Immature natural killer cell (primary cell): Measurements from ENCODE around the gene RPL18. TPM values are rescaled to one million over a fixed set of nuclear protein-coding genes. Genes with fewer than 3 reads are reported as not detected.
"Not testable (repeated sequence)": the region's sequence is repeated elsewhere in the genome, so short reads cannot be mapped to it uniquely, and the experiment has no call there.

Experiments used
- DNase-seq, 3 donors: peaks; one replicate each; pipeline ENCODE4 v3.0.0; 2022; ENCODE audit warnings: mixed read lengths in 1 of 3
- H3K27ac Mint-ChIP-seq, 6 donors: one replicate each; pipeline ENCODE4 v1.8.0; 2020; ENCODE audit warnings: mixed read lengths in 6 of 6, mild to moderate bottlenecking in 5 of 6, inconsistent platforms in 4 of 6, moderate library complexity in 3 of 6
- H3K27me3 Mint-ChIP-seq, 3 donors: one replicate each; pipeline ENCODE4 v1.8.0; 2020 to 2021; ENCODE audit warnings: low read depth in 3 of 3, mild to moderate bottlenecking in 3 of 3, mixed read lengths in 3 of 3, moderate library complexity in 3 of 3, inconsistent platforms in 1 of 3
- H3K36me3 Mint-ChIP-seq, 3 donors: one replicate each; pipeline ENCODE4 v1.8.0; 2020; ENCODE audit warnings: mixed read lengths in 3 of 3, inconsistent platforms in 2 of 3, mild to moderate bottlenecking in 2 of 3
- H3K4me1 Mint-ChIP-seq, 2 donors: one replicate each; pipeline ENCODE4 v1.8.0; 2020; ENCODE audit warnings: inconsistent platforms in 2 of 2, mild to moderate bottlenecking in 2 of 2, mixed read lengths in 2 of 2, moderate library complexity in 1 of 2
- H3K4me3 Mint-ChIP-seq, 5 donors: one replicate each; pipeline ENCODE4 v1.8.0; 2020; ENCODE audit warnings: mild to moderate bottlenecking in 5 of 5, mixed read lengths in 5 of 5, inconsistent platforms in 3 of 5, moderate library complexity in 3 of 5
- H3K9me3 Mint-ChIP-seq, 6 donors: one replicate each; pipeline ENCODE4 v1.8.0; 2020; ENCODE audit warnings: mild to moderate bottlenecking in 6 of 6, mixed read lengths in 6 of 6, inconsistent platforms in 4 of 6, moderate library complexity in 3 of 6
- polyA plus RNA-seq, 3 donors: library from polyadenylated mRNA; unstranded; fragments of 300-500 nt; fragmentation: Illumina TruSeq; gene quantifications; one replicate each; pipeline ENCODE4 v1.2.3, GENCODE V29; 2021

The RPL18 gene
- 1,000 to 10,000 TPM in 1 of 3 donors, 100 to 1,000 TPM in 2; 938 to 1,525 (median 950) TPM for polyA plus RNA-seq

DNA sequence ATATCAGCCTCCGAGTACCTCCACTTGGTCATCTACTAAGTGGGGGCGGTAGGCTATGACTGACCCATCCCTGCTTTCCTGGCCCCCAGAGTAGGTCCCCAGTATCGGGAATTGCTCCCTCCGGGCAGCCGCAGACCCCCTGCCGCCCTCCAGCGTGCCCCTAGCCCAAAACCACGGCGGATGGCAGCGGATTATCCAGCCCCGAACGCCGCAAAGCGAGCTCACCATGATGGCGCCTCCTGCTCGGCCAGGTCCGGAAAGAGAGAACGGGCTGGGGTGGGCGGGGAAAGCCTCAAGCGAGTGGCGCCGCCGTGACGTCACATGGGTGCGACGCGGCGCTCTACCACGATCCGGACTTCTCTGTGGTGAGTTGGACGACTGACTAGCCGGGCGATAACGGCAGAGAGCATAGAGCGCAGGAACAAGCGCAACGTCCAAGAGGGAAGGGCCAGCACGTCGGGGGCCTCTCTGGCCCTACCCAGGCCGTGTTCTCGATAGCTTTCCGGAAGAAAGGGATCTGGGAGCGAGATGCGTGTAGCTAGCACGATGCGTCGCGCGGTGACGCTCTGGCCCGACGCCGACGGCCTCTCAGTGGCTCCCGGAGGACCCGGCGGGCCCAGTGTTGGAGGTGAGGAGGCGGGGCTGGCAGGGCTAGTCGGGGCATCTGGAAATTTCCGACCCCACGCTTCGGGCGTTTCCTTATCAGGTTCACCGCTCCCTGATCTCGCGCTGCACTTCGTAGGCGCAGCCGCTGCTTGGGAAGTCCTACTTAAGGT, at the start of gene RPL18, which contains the start of gene SPHK2:
Gene RPL18, minus strand, starts transcription at position 263 of the 776 bp plus-strand sequence. Its CDS starts 35 bp downstream, at position 228.
Gene SPHK2, plus strand, starts transcription at position 591 of the 776 bp plus-strand sequence. CDS start 1,009 bp downstream, outside the sequence.
- H3K4me3 Mint-ChIP-seq: peak within 1 kb of the TSS; percentile 95 to 99 (median 96)
- peaks cover 52 to 66% of the 10 kb centered on the region in 2 donors for H3K4me1 Mint-ChIP-seq
- peaks cover 10 to 34% (median 18%) of the 10 kb centered on the region in 3 donors for H3K36me3 Mint-ChIP-seq
- peaks cover 6 to 11% (median 8%) of the 10 kb centered on the region in 3 donors for H3K27me3 Mint-ChIP-seq
- peak; percentile 96 to 98 (median 98) for DNase-seq
- H3K9me3 Mint-ChIP-seq: no peaks in the 10 kb centered on the region
- H3K27ac Mint-ChIP-seq: peak within 1 kb of the TSS; percentile 95 to 99 (median 99)

GRCh38 chr19:48668761-48669160, 49.8 kb upstream of the RPL18 start:
- H3K36me3 Mint-ChIP-seq: no peaks in the 10 kb centered on the region
- peaks cover 5 to 16% (median 6%) of the 10 kb centered on the region in 3 donors for H3K27me3 Mint-ChIP-seq
- H3K27ac Mint-ChIP-seq: peak overlapping the region in 4 of 6 donors; percentile 42 to 87 (median 74)
- peaks cover 0 to 4% (median 0%) of the 10 kb centered on the region in 6 donors for H3K9me3 Mint-ChIP-seq
- peaks cover 4 to 9% of the 10 kb centered on the region in 2 donors for H3K4me1 Mint-ChIP-seq
- no peak for DNase-seq
- H3K4me3 Mint-ChIP-seq: no peak overlapping the region

GRCh38 chr19:48668332-48668731, 49.4 kb upstream of the RPL18 start:
- peak overlapping the region in 1 of 6 donors; percentile 71 for H3K27ac Mint-ChIP-seq
- peaks cover 4 to 9% of the 10 kb centered on the region in 2 donors for H3K4me1 Mint-ChIP-seq
- no peaks in the 10 kb centered on the region for H3K36me3 Mint-ChIP-seq
- DNase-seq: no peak
- H3K9me3 Mint-ChIP-seq: peaks cover 0 to 4% (median 0%) of the 10 kb centered on the region in 6 donors
- H3K27me3 Mint-ChIP-seq: peaks cover 5 to 16% (median 6%) of the 10 kb centered on the region in 3 donors
- H3K4me3 Mint-ChIP-seq: no peak overlapping the region

DNA sequence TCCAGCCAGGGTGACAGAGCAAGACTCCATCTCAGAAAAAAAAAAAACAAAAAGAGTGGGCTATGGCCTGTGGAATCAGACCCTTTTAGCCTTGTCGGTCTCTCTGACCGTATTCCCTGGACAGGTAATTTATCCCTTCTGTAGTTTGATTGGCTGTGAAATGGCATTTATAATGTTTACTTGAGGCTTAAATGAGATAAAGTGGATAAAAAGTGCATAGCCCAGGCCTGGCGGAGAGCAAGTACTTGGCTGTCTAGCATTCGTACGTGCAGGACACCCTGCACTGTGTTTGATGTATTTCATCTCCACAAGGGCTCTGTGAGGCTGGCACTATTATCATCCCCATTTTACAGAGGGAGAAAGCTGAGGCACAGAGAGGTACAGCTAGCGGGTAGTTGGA, 46.8 kb upstream of the RPL18 start:
- peaks cover 0 to 4% (median 0%) of the 10 kb centered on the region in 6 donors for H3K9me3 Mint-ChIP-seq

GRCh38 chr19:48664476-48664875, 45.5 kb upstream of the RPL18 start:
- H3K27me3 Mint-ChIP-seq: peaks cover 4 to 8% (median 8%) of the 10 kb centered on the region in 3 donors
- H3K9me3 Mint-ChIP-seq: no peaks in the 10 kb centered on the region
- H3K36me3 Mint-ChIP-seq: no peaks in the 10 kb centered on the region
- H3K4me3 Mint-ChIP-seq: no peak overlapping the region
- H3K4me1 Mint-ChIP-seq: peaks cover 14% of the 10 kb centered on the region in 2 donors
- DNase-seq: no peak
- H3K27ac Mint-ChIP-seq: no peak overlapping the region

More for the DNA sequence above, 46.8 kb upstream of the RPL18 start:
- Mint-ChIP-seq H3K27me3 (peaks cover 8 to 12% (median 9%) of the 10 kb centered on the region in 3 donors), H3K4me1 (peaks cover 11 to 16% of the 10 kb centered on the region in 2 donors), H3K36me3 (no peaks in the 10 kb centered on the region), H3K27ac (no peak overlapping the region), H3K4me3 (no peak overlapping the region)
- no peak for DNase-seq

GRCh38 chr19:48663667-48664066, 44.7 kb upstream of the RPL18 start:
- no peaks in the 10 kb centered on the region for H3K9me3 Mint-ChIP-seq
- no peak for DNase-seq
- H3K4me3 Mint-ChIP-seq: no peak overlapping the region
- peaks cover 3 to 8% (median 5%) of the 10 kb centered on the region in 3 donors for H3K27me3 Mint-ChIP-seq
- no peak overlapping the region for H3K27ac Mint-ChIP-seq
- H3K4me1 Mint-ChIP-seq: peaks cover 10 to 11% of the 10 kb centered on the region in 2 donors
- no peaks in the 10 kb centered on the region for H3K36me3 Mint-ChIP-seq

DNA sequence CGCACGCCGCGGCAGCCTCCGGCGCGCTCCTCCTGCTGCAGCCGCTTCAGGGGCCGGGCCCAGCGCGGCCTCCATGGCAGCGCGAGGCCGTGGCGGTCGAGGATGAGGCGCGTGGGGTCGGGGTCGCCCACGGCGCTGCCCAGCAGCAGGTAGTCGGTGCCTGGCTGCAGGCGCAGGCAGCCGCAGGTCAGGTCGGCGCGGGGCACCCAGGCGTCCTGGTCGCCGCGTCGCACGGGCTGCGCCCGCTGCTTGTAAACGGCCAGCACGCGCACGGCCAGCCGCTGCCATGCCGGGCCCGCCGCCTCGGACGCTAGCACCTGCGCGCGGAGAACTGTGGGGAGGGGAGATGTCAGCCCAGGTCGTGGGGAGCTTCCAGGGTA, 42.7 kb upstream of the RPL18 start:
- no peak for DNase-seq
- H3K9me3 Mint-ChIP-seq: no peaks in the 10 kb centered on the region
- H3K27me3 Mint-ChIP-seq: peaks cover 0 to 12% (median 3%) of the 10 kb centered on the region in 3 donors
- no peak overlapping the region for H3K4me3 Mint-ChIP-seq
- no peaks in the 10 kb centered on the region for H3K36me3 Mint-ChIP-seq
- no peak overlapping the region for H3K27ac Mint-ChIP-seq
- H3K4me1 Mint-ChIP-seq: peaks cover 10% of the 10 kb centered on the region in 2 donors

DNA sequence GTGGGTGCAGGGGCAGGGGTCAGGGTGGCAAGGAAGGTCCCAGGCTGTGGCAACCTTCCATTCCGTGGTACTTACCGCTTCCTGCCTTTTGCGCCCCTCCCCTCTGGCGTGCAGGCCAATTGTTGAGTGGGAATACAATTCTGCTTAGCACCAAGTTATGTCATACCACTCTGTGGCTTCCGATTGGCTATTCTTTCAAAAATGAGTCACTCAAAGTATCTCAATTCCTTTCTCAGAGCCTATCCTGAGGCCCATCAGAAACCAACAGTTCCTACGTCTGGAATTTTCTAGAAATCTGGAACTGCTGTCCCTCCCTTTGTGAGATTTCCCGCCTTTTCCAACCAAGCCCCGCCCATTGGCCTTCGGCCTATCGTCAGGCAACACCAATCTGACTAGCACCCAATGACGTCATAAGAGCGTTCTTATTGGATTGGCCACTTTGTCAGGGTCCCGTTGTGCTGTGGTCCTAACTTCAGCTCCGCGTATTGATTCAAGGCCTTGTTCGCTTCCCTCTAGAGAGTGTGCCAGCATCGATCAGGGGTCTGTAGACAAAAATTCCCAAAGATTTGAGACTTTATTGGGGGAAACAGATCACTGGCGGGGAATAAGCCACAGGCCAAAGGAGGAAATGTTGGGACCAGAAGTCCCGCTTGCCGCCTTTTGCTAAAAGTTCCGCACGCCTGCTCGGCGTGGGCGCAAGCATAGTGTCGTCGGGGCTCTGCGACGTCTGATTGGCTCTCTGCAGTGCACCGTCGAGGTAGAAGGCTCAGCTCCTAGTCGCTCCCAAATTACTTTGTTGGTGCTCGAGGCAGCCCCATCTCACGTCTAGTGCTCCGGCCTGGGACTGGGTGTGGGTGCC, 42.1 kb upstream of the RPL18 start:
- DNase-seq: peak; percentile 87 to 89 (median 87)
- Mint-ChIP-seq H3K9me3 (no peaks in the 10 kb centered on the region), H3K4me1 (peaks cover 10% of the 10 kb centered on the region in 2 donors), H3K27me3 (peaks cover 0 to 12% (median 3%) of the 10 kb centered on the region in 3 donors), H3K4me3 (peak overlapping the region; percentile 79 to 91 (median 87)), H3K36me3 (no peaks in the 10 kb centered on the region), H3K27ac (peak overlapping the region; percentile 78 to 99 (median 96))

DNA sequence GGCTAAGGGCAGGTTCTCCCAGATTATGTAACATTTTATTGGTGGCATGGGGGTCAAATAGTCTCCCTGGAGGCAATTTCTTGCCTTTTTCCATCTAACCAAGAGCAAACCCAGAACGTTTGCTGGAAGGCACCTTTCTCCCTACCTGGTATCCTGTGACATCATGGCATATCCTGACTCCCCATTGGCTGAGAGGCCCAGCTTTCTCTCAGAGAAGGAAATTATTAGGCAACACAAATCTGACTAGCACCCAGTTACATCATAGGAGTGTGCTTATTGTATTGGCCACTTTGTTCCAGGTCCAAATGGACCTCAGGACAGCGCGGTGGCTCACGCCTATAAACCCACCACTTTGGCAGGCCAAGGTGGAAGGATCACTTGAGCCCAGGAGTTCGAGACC, 40.8 kb upstream of the RPL18 start:
- Mint-ChIP-seq H3K27ac (peak overlapping the region in 2 of 6 donors; percentile 6 to 22), H3K9me3 (no peaks in the 10 kb centered on the region), H3K27me3 (peaks cover 0 to 11% (median 3%) of the 10 kb centered on the region in 3 donors), H3K4me1 (peaks cover 10% of the 10 kb centered on the region in 2 donors), H3K4me3 (no peak overlapping the region), H3K36me3 (no peaks in the 10 kb centered on the region)
- no peak for DNase-seq

GRCh38 chr19:48658483-48658882, 39.5 kb upstream of the RPL18 start:
- H3K4me3 Mint-ChIP-seq: no peak overlapping the region
- H3K27ac Mint-ChIP-seq: peak overlapping the region in 3 of 6 donors; percentile 1 to 4 (median 4)
- no peaks in the 10 kb centered on the region for H3K9me3 Mint-ChIP-seq
- DNase-seq: no peak
- H3K27me3 Mint-ChIP-seq: peaks cover 0 to 9% (median 3%) of the 10 kb centered on the region in 3 donors
- no peaks in the 10 kb centered on the region for H3K36me3 Mint-ChIP-seq
- peaks cover 10% of the 10 kb centered on the region in 2 donors for H3K4me1 Mint-ChIP-seq

DNA sequence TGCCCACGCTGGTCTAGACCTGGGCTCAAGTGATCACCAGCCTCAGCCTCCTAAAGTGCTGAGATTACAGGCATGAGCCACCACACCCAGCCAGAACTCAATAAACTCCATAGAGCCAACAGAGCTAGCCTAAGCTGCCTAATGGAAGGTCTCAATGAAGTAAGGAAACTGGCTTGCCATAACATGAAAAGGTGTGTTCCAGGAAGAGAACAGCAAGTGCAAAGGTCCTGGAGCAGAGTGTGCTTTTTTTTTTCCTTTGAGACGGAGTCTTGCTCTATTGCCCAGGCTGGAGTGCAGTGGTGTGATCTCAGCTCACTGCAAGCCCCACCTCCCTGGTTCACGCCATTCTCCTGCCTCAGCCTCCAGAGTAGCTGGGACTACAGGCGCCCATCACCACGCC, 38.9 kb upstream of the RPL18 start:
- DNase-seq, H3K9me3 Mint-ChIP-seq, H3K4me1 Mint-ChIP-seq, H3K27ac Mint-ChIP-seq, H3K36me3 Mint-ChIP-seq, H3K4me3 Mint-ChIP-seq: not testable (repeated sequence)
- peaks cover 0 to 11% (median 3%) of the 10 kb centered on the region in 3 donors for H3K27me3 Mint-ChIP-seq

DNA sequence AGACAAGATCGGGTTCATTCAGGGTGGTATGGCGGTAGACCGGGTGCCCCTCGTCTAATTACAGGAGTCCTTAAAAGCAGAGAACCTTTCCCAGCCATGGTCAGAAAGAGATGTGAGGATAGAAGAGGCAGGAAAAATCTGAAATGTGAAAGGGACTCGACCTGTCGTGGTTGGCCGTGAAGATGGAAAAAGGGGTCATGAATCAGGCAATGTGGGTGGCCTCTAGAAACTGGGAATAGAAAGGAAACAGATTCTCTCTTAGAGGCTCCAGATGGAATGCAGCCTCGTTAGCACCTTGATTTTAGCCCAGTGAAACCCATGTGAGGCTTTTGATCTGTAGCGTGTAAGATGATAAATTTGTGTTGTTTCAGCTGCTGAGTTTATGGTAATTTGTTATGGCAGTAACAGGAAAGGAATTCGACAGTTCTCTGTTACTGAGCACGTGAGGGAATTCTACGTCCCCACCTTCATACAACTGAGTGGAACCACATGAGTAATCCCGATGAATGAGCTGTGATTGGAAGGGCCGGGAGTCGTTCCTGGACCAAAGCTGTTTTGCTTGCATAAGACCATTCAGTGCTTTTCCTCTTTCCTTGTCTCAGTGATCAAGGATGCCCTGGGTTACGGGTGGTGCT, 38.0 kb upstream of the RPL18 start:
- no peaks in the 10 kb centered on the region for H3K9me3 Mint-ChIP-seq
- peaks cover 7 to 10% of the 10 kb centered on the region in 2 donors for H3K4me1 Mint-ChIP-seq
- DNase-seq: no peak
- H3K4me3 Mint-ChIP-seq: no peak overlapping the region
- H3K27ac Mint-ChIP-seq: no peak overlapping the region
- peaks cover 1 to 11% (median 3%) of the 10 kb centered on the region in 3 donors for H3K27me3 Mint-ChIP-seq
- H3K36me3 Mint-ChIP-seq: no peaks in the 10 kb centered on the region
